Lower leg skin (tissue), 4 donors: ENCODE measurements around the gene LRFN2. TPM values are rescaled to one million over a fixed set of nuclear protein-coding genes. Genes with fewer than 3 reads are reported as not detected.

Experiments
- DNase-seq, 2 donors: peaks; one replicate each; pipeline ENCODE4 v3.0.0-alpha.2; 2019; ENCODE audit warnings: low spot score in 2 of 2
- H3K4me3 ChIP-seq: fragments of 200-600 bp; sonication (generic); 2 replicates; pipeline ENCODE4 v1.5.1; 2017; ENCODE audit warnings: mild to moderate bottlenecking, low read depth; ENCODE audit not compliant: poor library complexity, severe bottlenecking
- POLR2A ChIP-seq, 2 donors: fragments of 450-650 bp; IDR thresholded peaks; one replicate each; pipeline ENCODE4 v1.6.1; 2016 to 2017; ENCODE audit warnings: antibody characterized with exemption in 2 of 2, mild to moderate bottlenecking in 1 of 2, moderate library complexity in 1 of 2
- WGBS, 2 donors: methylation state at CpG; one replicate each; pipeline ENCODE4 v1.1.5; 2018; 5-methylcytosine and 5-hydroxymethylcytosine counted together
- intact Hi-C: fragments of 100-400 bp; cut with DNase I; formaldehyde crosslinking; loops from one replicate; pipeline ENCODE4 v1.15.0; 2023; ENCODE audit warnings: low total_unique reads
- total RNA-seq, 4 donors: library from RNA; depleted of rRNA; stranded (reverse); fragments of >200 nt; gene quantifications; one replicate each; pipeline ENCODE4 v1.1.0, GENCODE V29; 2016
- TF ChIP-seq, protein P1 (sequence below), 3 donors: fragments of 450-650 bp; IDR thresholded peaks; one replicate each; pipeline ENCODE4 v1.5.1; 2016; ENCODE audit warnings: antibody characterized with exemption in 3 of 3, mild to moderate bottlenecking in 3 of 3, moderate library complexity in 2 of 3

The LRFN2 gene
- total RNA-seq, 4 donors from 2014 or later = 0.10 TPM; not detected in 3

DNA sequence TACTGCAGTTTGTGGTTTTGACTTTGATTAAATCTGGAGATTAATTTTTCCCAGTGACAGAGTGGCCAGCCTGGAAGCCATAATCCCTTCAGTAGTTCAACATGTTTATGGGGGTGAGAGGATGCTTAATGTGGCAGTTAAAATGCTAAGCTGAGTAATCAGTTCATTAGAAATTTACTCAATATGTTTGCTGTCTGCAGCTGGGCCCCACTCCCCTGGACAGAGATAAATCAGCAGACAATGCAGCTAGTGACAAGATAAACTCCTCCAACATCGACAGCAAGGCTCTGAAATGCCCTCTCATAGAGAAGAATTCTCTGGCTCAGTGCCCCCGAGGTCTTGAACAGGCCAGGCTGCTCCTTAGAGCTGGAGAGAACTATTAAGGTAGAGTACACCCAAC is 101.9 kb downstream of the LRFN2 start:
- intact Hi-C loops = no loop called here
- 22 to 25% methylated on average over 2 of the region's 2 CpGs for WGBS, 2 donors
- no peak for DNase-seq
- TF ChIP-seq POLR2A (IDR thresholded peaks at IDR 0.05) = no peak
- TF ChIP-seq, protein P1, sequence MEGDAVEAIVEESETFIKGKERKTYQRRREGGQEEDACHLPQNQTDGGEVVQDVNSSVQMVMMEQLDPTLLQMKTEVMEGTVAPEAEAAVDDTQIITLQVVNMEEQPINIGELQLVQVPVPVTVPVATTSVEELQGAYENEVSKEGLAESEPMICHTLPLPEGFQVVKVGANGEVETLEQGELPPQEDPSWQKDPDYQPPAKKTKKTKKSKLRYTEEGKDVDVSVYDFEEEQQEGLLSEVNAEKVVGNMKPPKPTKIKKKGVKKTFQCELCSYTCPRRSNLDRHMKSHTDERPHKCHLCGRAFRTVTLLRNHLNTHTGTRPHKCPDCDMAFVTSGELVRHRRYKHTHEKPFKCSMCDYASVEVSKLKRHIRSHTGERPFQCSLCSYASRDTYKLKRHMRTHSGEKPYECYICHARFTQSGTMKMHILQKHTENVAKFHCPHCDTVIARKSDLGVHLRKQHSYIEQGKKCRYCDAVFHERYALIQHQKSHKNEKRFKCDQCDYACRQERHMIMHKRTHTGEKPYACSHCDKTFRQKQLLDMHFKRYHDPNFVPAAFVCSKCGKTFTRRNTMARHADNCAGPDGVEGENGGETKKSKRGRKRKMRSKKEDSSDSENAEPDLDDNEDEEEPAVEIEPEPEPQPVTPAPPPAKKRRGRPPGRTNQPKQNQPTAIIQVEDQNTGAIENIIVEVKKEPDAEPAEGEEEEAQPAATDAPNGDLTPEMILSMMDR (IDR thresholded peaks at IDR 0.05) = no peak
- H3K4me3 ChIP-seq = no peak overlapping the region

DNA sequence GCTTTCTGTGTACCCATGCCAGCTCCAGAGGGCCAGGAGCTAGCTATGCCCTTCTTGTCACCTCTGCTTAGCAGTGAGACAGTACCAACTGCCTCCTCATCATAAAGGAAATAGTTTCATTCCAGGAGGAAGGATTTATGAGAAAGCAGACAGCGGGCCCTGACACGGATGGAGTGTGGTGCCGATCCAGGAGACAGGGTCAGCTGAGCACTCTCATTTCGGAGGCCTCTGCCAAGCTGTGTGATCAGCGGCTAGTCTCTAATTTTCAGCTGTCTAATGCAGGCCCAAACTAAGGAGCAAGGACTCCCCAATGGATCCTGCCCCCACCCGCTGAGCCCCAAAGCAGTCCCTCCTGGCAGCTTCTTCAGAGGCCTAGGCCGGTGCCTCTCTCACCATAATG is 103.1 kb downstream of the LRFN2 start:
- intact Hi-C loops = no loop called here
- TF ChIP-seq POLR2A (IDR thresholded peaks at IDR 0.05) = no peak
- TF ChIP-seq, protein P1 (IDR thresholded peaks at IDR 0.05) = no peak
- no peak for DNase-seq
- no peak overlapping the region for H3K4me3 ChIP-seq
- 91 to 94% methylated on average over 7 of the region's 7 CpGs for WGBS, 2 donors

- no peak for DNase-seq
- 62 to 63% methylated on average over 6 to 7 of the region's 7 CpGs for WGBS, 2 donors
- TF ChIP-seq POLR2A (IDR thresholded peaks at IDR 0.05) = no peak
- TF ChIP-seq, protein P1 (IDR thresholded peaks at IDR 0.05) = no peak
- H3K4me3 ChIP-seq = no peak overlapping the region
- intact Hi-C loops = no loop called here
These were observed 104.6 kb downstream of the LRFN2 start for GRCh38 chr6:40482532-40482931.

DNA sequence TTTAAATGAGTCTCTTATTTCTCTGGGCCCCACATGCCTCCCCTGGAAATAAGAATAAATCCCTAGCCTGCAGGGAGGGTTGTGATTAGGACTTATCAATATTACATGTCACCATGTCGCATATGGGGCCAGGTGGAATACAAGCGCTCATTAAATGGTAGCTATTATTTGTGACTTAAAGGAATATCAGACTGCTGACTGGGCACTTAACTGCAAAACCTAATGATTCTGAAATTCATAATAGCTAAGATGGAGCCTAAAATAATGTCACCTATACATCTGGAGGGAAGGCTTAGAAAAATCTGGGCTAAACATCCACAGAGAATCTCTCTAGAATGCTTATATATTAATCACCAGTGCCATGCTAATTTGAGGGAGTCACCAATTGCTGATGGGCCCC is 106.5 kb downstream of the LRFN2 start:
- H3K4me3 ChIP-seq = no peak overlapping the region
- intact Hi-C loops = no loop called here
- DNase-seq = no peak
- 98% methylated on average over 2 of the region's 2 CpGs for WGBS, 2 donors
- TF ChIP-seq POLR2A (IDR thresholded peaks at IDR 0.05) = no peak
- TF ChIP-seq, protein P1 (IDR thresholded peaks at IDR 0.05) = no peak

GRCh38 chr6:40479706-40480105 is 107.5 kb downstream of the LRFN2 start:
- TF ChIP-seq, protein P1 (IDR thresholded peaks at IDR 0.05) = no peak
- no peak for TF ChIP-seq POLR2A (IDR thresholded peaks at IDR 0.05)
- H3K4me3 ChIP-seq = no peak overlapping the region
- DNase-seq = no peak
- WGBS, 2 donors = 47 to 61% methylated on average over 7 of the region's 7 CpGs
- intact Hi-C loops = no loop called here
